ENCODE results near the gene AK8. TPM values are rescaled to one million over a fixed set of nuclear protein-coding genes. Genes with fewer than 3 reads are reported as not detected.

AK8 gene, protein sequence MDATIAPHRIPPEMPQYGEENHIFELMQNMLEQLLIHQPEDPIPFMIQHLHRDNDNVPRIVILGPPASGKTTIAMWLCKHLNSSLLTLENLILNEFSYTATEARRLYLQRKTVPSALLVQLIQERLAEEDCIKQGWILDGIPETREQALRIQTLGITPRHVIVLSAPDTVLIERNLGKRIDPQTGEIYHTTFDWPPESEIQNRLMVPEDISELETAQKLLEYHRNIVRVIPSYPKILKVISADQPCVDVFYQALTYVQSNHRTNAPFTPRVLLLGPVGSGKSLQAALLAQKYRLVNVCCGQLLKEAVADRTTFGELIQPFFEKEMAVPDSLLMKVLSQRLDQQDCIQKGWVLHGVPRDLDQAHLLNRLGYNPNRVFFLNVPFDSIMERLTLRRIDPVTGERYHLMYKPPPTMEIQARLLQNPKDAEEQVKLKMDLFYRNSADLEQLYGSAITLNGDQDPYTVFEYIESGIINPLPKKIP
- 0.78 and 0.86 TPM in 2 replicates for total RNA-seq

DNA sequence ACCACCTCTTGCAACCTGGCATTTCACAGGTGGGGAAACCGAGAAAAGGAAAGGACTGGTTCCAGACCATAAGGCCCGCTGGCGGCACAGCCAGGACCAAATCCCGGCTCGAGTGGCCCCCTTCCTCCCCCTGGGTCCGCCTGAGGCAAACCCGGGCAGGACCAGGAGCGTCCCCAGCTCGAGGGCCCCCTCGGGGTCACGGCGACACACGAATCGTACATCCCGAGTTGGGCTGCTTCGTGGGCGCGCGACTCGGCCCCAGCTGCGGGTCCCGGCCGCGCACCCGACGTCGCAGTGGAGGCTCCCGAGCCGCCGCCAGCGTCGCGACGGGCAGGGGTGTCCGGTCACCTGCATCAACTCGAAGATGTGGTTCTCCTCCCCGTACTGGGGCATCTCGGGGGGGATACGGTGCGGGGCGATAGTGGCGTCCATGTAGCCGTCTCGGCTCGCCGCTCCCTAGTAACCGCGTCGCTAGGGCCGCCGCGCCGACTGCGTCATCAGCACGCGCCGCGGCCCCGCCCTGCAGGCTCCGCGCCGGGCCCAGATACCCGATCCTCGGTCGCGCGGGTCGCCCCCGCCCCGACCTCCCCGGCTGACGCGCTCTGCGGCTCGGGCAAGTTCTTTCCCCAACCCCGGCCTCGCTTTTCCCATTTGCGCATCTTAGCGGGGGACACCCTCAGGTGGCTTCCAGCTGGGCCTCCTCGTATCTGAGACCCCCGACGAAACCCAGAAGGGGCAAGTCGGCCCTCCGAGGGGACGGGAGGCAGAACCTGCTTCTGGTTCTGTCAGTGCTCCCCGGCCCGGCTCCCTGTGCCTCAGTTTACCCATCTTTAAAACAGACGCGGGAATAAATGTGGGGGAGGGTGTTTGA lies at the start of gene AK8:
AK8 (minus strand) TSS at position 461 of the 871 bp plus-strand sequence; CDS start at position 432, 29 bp downstream.

DNA sequence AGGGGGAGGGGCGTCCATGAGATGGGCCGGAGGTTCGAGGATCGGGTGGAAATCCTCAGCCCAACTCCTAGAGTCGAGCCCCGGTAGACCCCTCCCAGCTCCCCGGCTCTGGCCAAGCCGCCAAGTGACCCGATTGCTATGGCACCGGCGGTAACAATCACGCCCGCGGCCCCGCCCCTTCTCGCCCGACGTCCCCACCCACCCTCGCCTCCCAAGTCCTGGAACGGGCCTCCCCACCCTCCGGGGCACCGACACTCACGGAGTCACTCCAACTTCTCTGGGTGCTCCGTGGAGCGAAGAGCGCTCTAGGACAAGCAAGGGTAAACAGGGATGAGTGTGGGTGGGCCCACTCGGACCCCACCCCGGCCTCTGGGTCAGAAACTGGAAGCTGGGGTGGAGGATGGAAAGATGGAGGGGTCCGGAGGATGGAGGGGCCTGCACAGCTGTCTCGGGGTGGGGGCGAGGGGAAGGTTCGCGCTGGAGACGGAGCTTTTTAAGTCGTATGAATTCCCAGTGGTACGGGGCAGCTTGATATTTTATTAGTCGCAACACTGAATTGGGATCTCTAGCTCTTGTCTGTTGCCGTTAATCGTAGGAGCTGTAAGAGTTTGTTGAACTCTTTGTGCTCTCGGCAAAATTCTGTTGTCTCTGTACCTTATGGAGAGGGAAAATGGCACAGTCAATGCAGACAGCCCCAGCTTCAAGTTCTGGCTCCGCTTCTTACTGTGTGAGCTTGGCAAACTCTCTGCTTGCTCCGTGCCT lies 792 bp upstream of the AK8 start, which contains the start of gene SPACA9:
SPACA9 (plus strand) TSS at position 204 of the 762 bp plus-strand sequence. CDS start 5,050 bp downstream, outside the sequence.

Other genes with a start within 250 kb of the AK8 start
- 12.3 and 13.6 TPM in 2 replicates for gene DDX31, start 208.3 kb downstream of the AK8 start, total RNA-seq
- gene GTF3C4, start 207.8 kb downstream of the AK8 start, total RNA-seq = 22.2 and 23.1 TPM in 2 replicates
- 3.4 and 5.0 TPM in 2 replicates for gene SPACA9, start 614 bp upstream of the AK8 start, total RNA-seq
- 70.2 and 77.0 TPM in 2 replicates for gene TSC1, start 66.3 kb upstream of the AK8 start, total RNA-seq
- 0.11 TPM in 1 of 2 replicates, not detected in the other for gene GFI1B, start 100.4 kb upstream of the AK8 start, total RNA-seq
- 33.7 and 35.7 TPM in 2 replicates for gene GTF3C5, start 152.7 kb upstream of the AK8 start, total RNA-seq
- gene CEL, start 183.7 kb upstream of the AK8 start, total RNA-seq = 0.11 and 0.13 TPM in 2 replicates
- gene RALGDS, start 243.0 kb upstream of the AK8 start, total RNA-seq = 11.6 and 16.1 TPM in 2 replicates

Measured in articular chondrocyte of knee joint (primary cell).